HepG2 (cell line): ENCODE data around the gene C18orf54. TPM values are rescaled to one million over a fixed set of nuclear protein-coding genes. Genes with fewer than 3 reads are reported as not detected.

Experiments used
- ATAC-seq: fragments of 200-7000 bp; cut with Tn5 transposase; 3 replicates; pipeline ENCODE4 v1.9.1; 2020; ENCODE audit warnings: mild to moderate bottlenecking, moderate library complexity
- BruUV-seq: library from RNA; stranded (reverse); fragments of 400-500 nt; replicated peaks from 2 replicates; lab custom pipeline; 2021; lab: Mats Ljungman, UMichigan
- CTCF ChIA-PET: fragments of 300-600 bp; formaldehyde crosslinking; extraction: SDS; loops from one replicate; lab custom pipeline; 2021; ENCODE audit warnings: low total read pairs, inconsistent platforms, low intra/inter-chr PET ratio; lab: Yijun Ruan, JAX
- POLR2A ChIA-PET: fragments of 350-600 bp; sonication (Branson Sonifier 250); formaldehyde crosslinking; loops from one replicate; lab custom pipeline; 2020; ENCODE audit warnings: antibody characterized with exemption, inconsistent platforms; lab: Yijun Ruan, JAX
- DNase-seq: peaks from one replicate; pipeline ENCODE4 v3.0.0-alpha.2; 2015; ENCODE audit warnings: low spot score
- FAIRE-seq: peaks from 3 replicates; lab custom pipeline; 2011; peaks lifted over from hg19 to GRCh38; lab: Jason Lieb, UNC
- H2AFZ ChIP-seq: one replicate; pipeline ENCODE4 v1.6.1; 2011; ENCODE audit warnings: low read length, inconsistent platforms
- H3K27ac ChIP-seq: fragments of 300-600 bp; 3 replicates; pipeline ENCODE4 v1.8.0; 2011; ENCODE audit warnings: mixed run types, mild to moderate bottlenecking, mixed read lengths, low read length, inconsistent platforms; ENCODE audit not compliant: insufficient read depth; ENCODE audit errors: extremely low read length
- H3K27me3 ChIP-seq, 2 experiments: fragments of 200-600 bp in 1 of 2; 2 replicates in 1 of 2; 3 replicates in 1 of 2; pipeline versions ENCODE4 v1.6.0 to v1.8.0; 2011; ENCODE audit warnings: low read length in 2 of 2, mild to moderate bottlenecking in 2 of 2, moderate library complexity in 2 of 2, inconsistent platforms in 1 of 2; ENCODE audit not compliant: insufficient read depth in 2 of 2, control insufficient read depth in 1 of 2
- H3K36me3 ChIP-seq, 2 experiments: fragments of 200-600 bp in 1 of 2; replicated peaks in 1 of 2; 2 replicates in 1 of 2; 3 replicates in 1 of 2; pipeline versions ENCODE4 v1.5.1 to v1.8.0; 2011; ENCODE audit warnings: low read length in 2 of 2, inconsistent platforms in 1 of 2; ENCODE audit not compliant: insufficient read depth in 2 of 2, control insufficient read depth in 1 of 2
- H3K4me1 ChIP-seq: 2 replicates; pipeline ENCODE4 v1.5.1; 2012; ENCODE audit warnings: low read length, inconsistent platforms; ENCODE audit not compliant: insufficient read depth
- H3K4me2 ChIP-seq: 2 replicates; pipeline ENCODE4 v1.6.0; 2011; ENCODE audit warnings: low read depth, low read length, inconsistent platforms
- H3K4me3 ChIP-seq, 3 experiments: fragments of 200-600 bp in 1 of 3; sonication (generic), shearing (Covaris generic) in 1 of 3; replicated peaks in 1 of 3; 2 replicates each; pipeline ENCODE4 v1.5.1; 2011 to 2016; ENCODE audit warnings: low read length in 3 of 3, inconsistent platforms in 2 of 3, low read depth in 2 of 3, mild to moderate bottlenecking in 2 of 3, control low read depth in 1 of 3, mixed read lengths in 1 of 3; ENCODE audit not compliant: insufficient read depth in 1 of 3
- H3K79me2 ChIP-seq: one replicate; pipeline ENCODE4 v1.6.1; 2011; ENCODE audit warnings: low read length, inconsistent platforms; ENCODE audit not compliant: insufficient read depth
- H3K9ac ChIP-seq: 2 replicates; pipeline ENCODE4 v1.6.0; 2011; ENCODE audit warnings: mild to moderate bottlenecking, low read depth, low read length, inconsistent platforms; ENCODE audit not compliant: insufficient read depth
- H3K9me3 ChIP-seq: 2 replicates; pipeline ENCODE4 v1.5.1; 2012; ENCODE audit warnings: mild to moderate bottlenecking, low read length
- H4K20me1 ChIP-seq: 2 replicates; pipeline ENCODE4 v1.6.0; 2011; ENCODE audit warnings: inconsistent platforms, mild to moderate bottlenecking, low read length, moderate library complexity; ENCODE audit not compliant: insufficient read depth
- IRF9 ChIP-seq: sonication (generic); formaldehyde crosslinking; IDR thresholded peaks from 2 replicates; pipeline ENCODE4 v1.8.0; 2022; ENCODE audit warnings: missing genetic modification reagents, mild to moderate bottlenecking, borderline replicate concordance
- JUNB ChIP-seq: sonication (generic); formaldehyde crosslinking; IDR thresholded peaks from 2 replicates; pipeline ENCODE4 v1.8.0; 2022; ENCODE audit warnings: missing genetic modification reagents, mild to moderate bottlenecking, borderline replicate concordance
- MIER3 ChIP-seq: IDR thresholded peaks from 2 replicates; pipeline ENCODE4 v1.6.1; 2016; ENCODE audit warnings: missing compliant biosample characterization, borderline replicate concordance
- ZFP36 ChIP-seq: fragments of 150-350 bp; IDR thresholded peaks from 2 replicates; pipeline ENCODE4 v1.6.1; 2018; ENCODE audit warnings: borderline replicate concordance, low read length, low read depth; ENCODE audit not compliant: partially characterized antibody
- ZNF446 ChIP-seq: sonication (generic); formaldehyde crosslinking; IDR thresholded peaks from 2 replicates; pipeline ENCODE4 v1.5.0; 2020; ENCODE audit warnings: mild to moderate bottlenecking, missing genetic modification reagents
- ZNF503 ChIP-seq: sonication (generic); formaldehyde crosslinking; IDR thresholded peaks from 2 replicates; pipeline ENCODE4 v1.4.0; 2020; ENCODE audit warnings: missing genetic modification reagents
- ZNF780A ChIP-seq: sonication (generic); formaldehyde crosslinking; IDR thresholded peaks from 2 replicates; pipeline ENCODE4 v1.8.0; 2022; ENCODE audit warnings: mild to moderate bottlenecking, missing genetic modification reagents, moderate library complexity
- ZZZ3 ChIP-seq: sonication (generic); formaldehyde crosslinking; IDR thresholded peaks from 2 replicates; pipeline ENCODE4 v1.4.0; 2020; ENCODE audit warnings: missing genetic modification reagents, mild to moderate bottlenecking, borderline replicate concordance
- WGBS: methylation state at CpG from one replicate; pipeline ENCODE4 v1.1.6; 2017; ENCODE audit warnings: low lambda C conversion rate; 5-methylcytosine and 5-hydroxymethylcytosine counted together
- in situ Hi-C: cut with HindIII; loops from 2 replicates; pipeline ENCODE4 v1.10.0; 2017; ENCODE audit warnings: low pct_unique_long_range_greater_than_20kb; ENCODE audit not compliant: extremely low pct_ligation_motif_present
- intact Hi-C: fragments of 100-400 bp; cut with micrococcal nuclease; formaldehyde crosslinking; loops from one replicate; pipeline ENCODE4 v1.10.0; 2022; ENCODE audit not compliant: unreplicated experiment
- polyA plus RNA-seq, 8 experiments: library from polyadenylated mRNA; depleted of rRNA in 3 of 8; stranded (reverse) in 7 of 8; unstranded in 1 of 8; fragments of >200 nt; fragmentation: Illumina TruSeq in 4 of 8; extraction: Trizol in 4 of 8; gene quantifications; 2 replicates each; pipeline versions ENCODE4 v1.2.1 to v1.2.3, GENCODE V29; 2011 to 2016; ENCODE audit warnings: low read depth in 4 of 8, missing spikeins in 1 of 8, mixed read lengths in 1 of 8; ENCODE audit not compliant: insufficient read depth in 1 of 8
- small RNA-seq, 3 experiments: library from RNA; depleted of rRNA; stranded (forward); fragments of <200 nt; gene quantifications; one replicate each; pipeline ENCODE3, GENCODE V24; 2012; ENCODE audit warnings: low read depth in 2 of 3, low replicate concordance in 1 of 3; ENCODE audit not compliant: insufficient read length in 3 of 3, insufficient read depth in 2 of 3
- total RNA-seq, 5 experiments: library from RNA; depleted of rRNA; stranded (reverse); fragments of >200 nt; fragmentation: Illumina TruSeq; extraction: Trizol; gene quantifications; 2 replicates each; pipeline ENCODE4 v1.2.3, GENCODE V29; 2016; ENCODE audit warnings: low read depth in 1 of 5
- TF ChIP-seq, protein P1 (sequence below): sonication (generic); formaldehyde crosslinking; IDR thresholded peaks from 2 replicates; pipeline ENCODE4 v1.5.0; 2020; ENCODE audit warnings: mild to moderate bottlenecking, missing genetic modification reagents

The C18orf54 gene
- total and polyA plus RNA-seq, 2 of the 13 experiments (the other 11 are each of a cell fraction or from before 2014, with no cell fraction given): 1.8 to 2.5 TPM

DNA sequence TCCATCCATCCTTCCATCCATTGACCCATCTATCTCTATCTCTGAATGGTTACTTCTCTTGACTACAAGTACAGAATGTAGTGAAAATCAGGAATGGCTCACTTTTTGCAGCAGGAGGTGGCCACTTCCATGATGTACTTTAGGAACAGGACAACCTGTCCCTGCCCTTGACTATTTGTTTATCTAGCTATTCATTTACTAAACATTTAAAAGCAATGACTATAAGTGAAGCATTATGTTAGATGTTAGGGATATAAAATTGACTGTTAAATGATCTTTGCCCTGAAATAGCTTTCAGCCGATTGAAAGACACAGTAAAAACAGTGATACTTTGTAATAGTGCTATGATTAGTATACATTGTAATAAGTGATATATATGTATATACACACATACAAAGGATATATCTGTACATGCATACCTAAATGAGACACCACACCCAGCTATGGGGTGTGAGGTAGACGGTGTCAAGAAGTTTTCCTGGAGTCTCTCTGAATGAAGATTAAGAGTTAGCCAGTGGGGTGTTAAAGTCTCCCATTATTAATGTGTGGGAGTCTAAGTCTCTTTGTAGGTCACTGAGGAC, 68.5 kb downstream of the C18orf54 start:
- intact Hi-C loops: no loop called here
- DNase-seq: no peak
- BruUV-seq: no TSS peak
- Histone ChIP-seq H3K9me3 (no peaks in the 10 kb centered on the region), H3K27me3 (no peaks in the 10 kb centered on the region), H3K4me1 (no peaks in the 10 kb centered on the region), H4K20me1 (no peaks in the 10 kb centered on the region), H3K9ac (no peak overlapping the region), H3K79me2 (no peaks in the 10 kb centered on the region)
- ChIA-PET POLR2A (no interaction called here), CTCF (no interaction called here)
- TF ChIP-seq, protein P1, sequence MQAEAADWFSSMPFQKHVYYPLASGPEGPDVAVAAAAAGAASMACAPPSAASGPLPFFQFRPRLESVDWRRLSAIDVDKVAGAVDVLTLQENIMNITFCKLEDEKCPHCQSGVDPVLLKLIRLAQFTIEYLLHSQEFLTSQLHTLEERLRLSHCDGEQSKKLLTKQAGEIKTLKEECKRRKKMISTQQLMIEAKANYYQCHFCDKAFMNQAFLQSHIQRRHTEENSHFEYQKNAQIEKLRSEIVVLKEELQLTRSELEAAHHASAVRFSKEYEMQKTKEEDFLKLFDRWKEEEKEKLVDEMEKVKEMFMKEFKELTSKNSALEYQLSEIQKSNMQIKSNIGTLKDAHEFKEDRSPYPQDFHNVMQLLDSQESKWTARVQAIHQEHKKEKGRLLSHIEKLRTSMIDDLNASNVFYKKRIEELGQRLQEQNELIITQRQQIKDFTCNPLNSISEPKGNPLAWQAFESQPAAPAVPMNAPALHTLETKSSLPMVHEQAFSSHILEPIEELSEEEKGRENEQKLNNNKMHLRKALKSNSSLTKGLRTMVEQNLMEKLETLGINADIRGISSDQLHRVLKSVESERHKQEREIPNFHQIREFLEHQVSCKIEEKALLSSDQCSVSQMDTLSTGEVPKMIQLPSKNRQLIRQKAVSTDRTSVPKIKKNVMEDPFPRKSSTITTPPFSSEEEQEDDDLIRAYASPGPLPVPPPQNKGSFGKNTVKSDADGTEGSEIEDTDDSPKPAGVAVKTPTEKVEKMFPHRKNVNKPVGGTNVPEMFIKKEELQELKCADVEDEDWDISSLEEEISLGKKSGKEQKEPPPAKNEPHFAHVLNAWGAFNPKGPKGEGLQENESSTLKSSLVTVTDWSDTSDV (CRISPR knock-in tag): no peak
- TF ChIP-seq JUNB: no peak
- TF ChIP-seq IRF9 (CRISPR knock-in tag): no peak
- no peak for TF ChIP-seq ZNF780A (CRISPR knock-in tag)
- no peak for TF ChIP-seq ZNF503
- TF ChIP-seq MIER3: no peak
- TF ChIP-seq ZZZ3 (CRISPR knock-in tag): no peak
- TF ChIP-seq ZFP36: no peak
- no peak for TF ChIP-seq ZNF446 (CRISPR knock-in tag)
- TF ChIP-seq, all 625 proteins: peak for 0
- Histone ChIP-seq H3K27ac (no peak overlapping the region), H3K36me3 (no peaks in the 10 kb centered on the region), H3K4me3 (no peak overlapping the region), H2AFZ (no peak overlapping the region), H3K4me2 (no peak overlapping the region)
- in situ Hi-C loops: no loop called here
- ATAC-seq (no peak), FAIRE-seq (no peak)
- WGBS: 4% methylated on average over 2 of the region's 2 CpGs

Small RNA genes lying within 50 kb of the gene (small RNA-seq; reads per million reads assigned to genes)
- 0 reads per million in 3 experiments for gene SNRPGP2

Other genes with a start within 250 kb of the C18orf54 start
- gene MBD2, start 133.2 kb upstream of the C18orf54 start, total RNA-seq (2016; rRNA removed; fragmentation: Illumina TruSeq; extraction: Trizol): 38.5 and 48.6 TPM in 2 replicates
- gene MBD2, start 133.2 kb upstream of the C18orf54 start, polyA plus RNA-seq (2011; rRNA removed): 15.1 and 19.1 TPM in 2 replicates
- 14.1 and 16.8 TPM in 2 replicates for gene POLI, start 88.4 kb upstream of the C18orf54 start, total RNA-seq (2016; rRNA removed; fragmentation: Illumina TruSeq; extraction: Trizol)
- gene POLI, start 88.4 kb upstream of the C18orf54 start, polyA plus RNA-seq (2011; rRNA removed): 17.2 and 21.2 TPM in 2 replicates
- not detected in 2 replicates for gene STARD6, start within 50 bp of the C18orf54 start, total RNA-seq (2016; rRNA removed; fragmentation: Illumina TruSeq; extraction: Trizol)
- gene STARD6, start within 50 bp of the C18orf54 start, polyA plus RNA-seq (2011; rRNA removed): not detected in 2 replicates
- not detected in 2 replicates for gene DYNAP, start 233.3 kb downstream of the C18orf54 start, total RNA-seq (2016; rRNA removed; fragmentation: Illumina TruSeq; extraction: Trizol)
- gene DYNAP, start 233.3 kb downstream of the C18orf54 start, polyA plus RNA-seq (2011; rRNA removed): not detected in 2 replicates